ENCODE measurements around the gene FMO2.

Gene FMO2

GRCh38 chr1:171142416-171143385, 42.4 kb upstream of the FMO2 start:
- peak; percentile 67 for DNase-seq (ENCODE audit: extremely low read depth, low read depth)
- no peak for TF ChIP-seq CTCF (IDR thresholded peaks at IDR 0.05; ENCODE audit: low read depth, low read length)

GRCh38 chr1:171150156-171150555, 34.9 kb upstream of the FMO2 start:
- no peak for DNase-seq (ENCODE audit: extremely low read depth, low read depth)
- TF ChIP-seq CTCF (IDR thresholded peaks at IDR 0.05; ENCODE audit: low read depth, low read length) = no peak

GRCh38 chr1:171152549-171152948, 32.6 kb upstream of the FMO2 start:
- no peak for DNase-seq (ENCODE audit: extremely low read depth, low read depth)
- TF ChIP-seq CTCF (IDR thresholded peaks at IDR 0.05; ENCODE audit: low read depth, low read length) = no peak

- no peak for TF ChIP-seq CTCF (IDR thresholded peaks at IDR 0.05; ENCODE audit: low read depth, low read length)
- DNase-seq (ENCODE audit: extremely low read depth, low read depth) = no peak
Measured at GRCh38 chr1:171155484-171155883, 29.6 kb upstream of the FMO2 start.

GRCh38 chr1:171158096-171158495, 27.0 kb upstream of the FMO2 start:
- TF ChIP-seq CTCF (IDR thresholded peaks at IDR 0.05; ENCODE audit: low read depth, low read length) = no peak

GRCh38 chr1:171158551-171158950, 26.5 kb upstream of the FMO2 start:
- no peak for TF ChIP-seq CTCF (IDR thresholded peaks at IDR 0.05; ENCODE audit: low read depth, low read length)
- no peak for DNase-seq (ENCODE audit: extremely low read depth, low read depth)

More at GRCh38 chr1:171158096-171158495, 27.0 kb upstream of the FMO2 start:
- no peak for DNase-seq (ENCODE audit: extremely low read depth, low read depth)

GRCh38 chr1:171159148-171159547, 26.0 kb upstream of the FMO2 start:
- TF ChIP-seq CTCF (IDR thresholded peaks at IDR 0.05; ENCODE audit: low read depth, low read length) = no peak
- no peak for DNase-seq (ENCODE audit: extremely low read depth, low read depth)

All from AG09319 (cell line).